GM21576 (cell line): ENCODE data around the gene SLC17A7.
"Not testable (repeated sequence)": the region's sequence is repeated elsewhere in the genome, so short reads cannot be mapped to it uniquely, and the experiment has no call there.

Source experiments
- ATAC-seq: cut with Tn5 transposase; IDR thresholded peaks from one replicate; pipeline ENCODE4 v1.9.1; 2021; ENCODE audit warnings: mild to moderate bottlenecking, moderate library complexity; ENCODE audit not compliant: unreplicated experiment

SLC17A7 gene

DNA sequence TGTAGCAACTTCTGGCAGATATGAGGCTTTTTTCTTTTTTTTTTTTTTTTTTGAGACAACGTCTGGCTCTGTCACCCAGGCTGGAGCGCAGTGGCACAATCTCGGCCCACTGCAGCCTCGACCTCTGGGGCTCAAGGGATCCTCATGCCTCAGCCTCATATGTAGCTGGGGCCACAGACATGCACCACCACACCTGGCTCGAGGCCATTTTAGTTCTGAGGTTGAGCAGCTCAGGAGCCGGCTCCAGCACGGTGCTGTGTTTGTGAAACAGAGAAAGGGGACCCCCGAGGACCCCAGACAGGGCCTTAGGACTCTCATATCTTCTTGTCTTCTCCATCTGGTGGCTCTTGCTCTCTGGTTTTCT, 29.3 kb upstream of the SLC17A7 start:
- no peak for ATAC-seq

DNA sequence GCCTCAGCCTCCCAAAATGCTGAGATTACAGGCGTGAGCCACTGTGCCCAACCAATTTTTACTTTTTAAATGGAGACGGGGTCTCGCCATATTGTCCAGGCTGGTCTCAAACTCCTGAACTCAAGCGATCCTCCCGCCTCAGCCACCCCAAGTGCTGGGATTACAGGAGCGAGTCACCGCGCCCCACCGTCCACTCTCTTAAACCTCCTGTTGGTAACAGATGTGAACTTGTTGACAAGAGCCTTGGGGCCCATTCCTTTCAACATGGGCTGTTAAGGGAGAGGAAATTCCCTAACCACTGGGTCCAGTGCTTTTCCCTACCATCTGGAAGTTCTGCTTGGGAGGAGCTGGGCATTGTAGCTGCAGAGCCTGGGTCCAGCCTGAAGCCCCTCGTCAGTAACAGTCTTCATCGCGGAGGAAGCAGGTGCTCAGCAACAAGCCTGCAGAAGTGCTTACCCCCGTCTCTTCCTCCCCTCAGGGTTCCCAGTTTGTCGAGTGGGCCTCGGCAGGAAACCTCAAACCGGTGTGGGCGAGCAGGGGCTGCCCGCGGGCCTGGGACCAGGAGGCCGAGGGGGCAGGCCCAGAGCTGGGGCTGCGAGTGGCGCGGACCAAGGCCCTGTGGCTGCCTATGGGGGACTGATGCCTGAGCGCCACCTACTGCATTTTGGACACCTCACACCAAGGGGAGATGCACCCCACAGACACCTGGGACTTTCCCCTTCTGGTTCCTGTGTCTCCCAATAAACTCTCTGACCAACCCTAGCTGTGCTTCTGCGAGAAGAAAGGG, 28.7 kb upstream of the SLC17A7 start:
- peak; percentile 35 for ATAC-seq

DNA sequence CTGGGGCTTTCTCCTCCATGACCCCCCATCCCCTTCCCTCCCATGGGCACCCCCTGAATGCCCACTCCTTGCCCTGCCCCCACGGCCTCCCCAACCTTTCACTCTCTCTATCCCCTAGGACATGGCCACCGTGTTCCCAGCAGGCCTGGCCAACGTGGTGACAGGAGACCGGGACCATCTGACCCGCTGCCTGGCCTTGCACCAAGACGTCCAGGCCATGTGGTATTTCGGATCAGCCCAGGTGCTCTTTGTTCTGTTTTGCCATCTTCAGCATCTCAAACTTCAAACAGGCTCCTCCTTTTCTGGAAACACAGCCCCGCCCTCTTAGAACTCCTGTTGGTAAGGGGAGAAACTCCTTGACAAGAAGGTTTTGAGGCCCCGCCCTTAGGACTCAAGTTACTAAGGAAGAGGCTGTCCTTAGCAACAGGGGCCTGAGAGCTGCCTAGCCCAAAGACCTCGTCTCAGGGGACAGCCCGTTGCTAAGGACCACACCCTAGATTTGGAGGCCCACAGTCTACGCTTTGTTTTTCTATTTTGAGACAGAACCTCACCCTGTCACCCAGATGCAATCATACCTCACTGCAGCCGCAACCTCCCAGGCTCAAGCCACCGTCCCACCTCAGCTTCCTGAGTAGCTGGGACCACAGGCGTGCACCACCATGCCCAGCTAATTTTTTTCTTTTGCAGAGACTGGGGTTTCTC, 27.6 kb upstream of the SLC17A7 start:
- ATAC-seq: peak; percentile 63

DNA sequence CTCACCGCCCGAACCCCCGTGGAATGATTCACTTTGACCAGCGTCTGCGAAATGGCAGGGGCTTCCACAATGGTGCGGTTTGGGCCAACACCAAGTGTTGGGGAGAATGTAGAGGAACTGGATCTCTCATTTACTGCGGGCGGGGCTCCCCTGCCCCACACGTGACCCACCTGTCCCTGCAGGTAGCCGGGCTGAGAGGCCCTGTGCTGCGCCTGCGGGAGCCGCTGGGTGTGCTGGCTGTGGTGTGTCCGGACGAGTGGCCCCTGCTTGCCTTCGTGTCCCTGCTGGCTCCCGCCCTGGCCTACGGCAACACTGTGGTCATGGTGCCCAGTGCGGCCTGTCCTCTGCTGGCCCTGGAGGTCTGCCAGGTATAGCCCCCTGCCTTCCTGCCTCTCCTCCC, 26.9 kb upstream of the SLC17A7 start:
- ATAC-seq: no peak

- ATAC-seq: no peak
Measured at GRCh38 chr19:49465371-49465770, 24.0 kb upstream of the SLC17A7 start.

- ATAC-seq: no peak
Measured at GRCh38 chr19:49463960-49464740, 22.8 kb upstream of the SLC17A7 start.

GRCh38 chr19:49462492-49462891, 21.2 kb upstream of the SLC17A7 start:
- ATAC-seq: no peak

- no peak for ATAC-seq
Measured at GRCh38 chr19:49461656-49462055, 20.3 kb upstream of the SLC17A7 start.

GRCh38 chr19:49461130-49461529, 19.8 kb upstream of the SLC17A7 start:
- not testable (repeated sequence) for ATAC-seq

DNA sequence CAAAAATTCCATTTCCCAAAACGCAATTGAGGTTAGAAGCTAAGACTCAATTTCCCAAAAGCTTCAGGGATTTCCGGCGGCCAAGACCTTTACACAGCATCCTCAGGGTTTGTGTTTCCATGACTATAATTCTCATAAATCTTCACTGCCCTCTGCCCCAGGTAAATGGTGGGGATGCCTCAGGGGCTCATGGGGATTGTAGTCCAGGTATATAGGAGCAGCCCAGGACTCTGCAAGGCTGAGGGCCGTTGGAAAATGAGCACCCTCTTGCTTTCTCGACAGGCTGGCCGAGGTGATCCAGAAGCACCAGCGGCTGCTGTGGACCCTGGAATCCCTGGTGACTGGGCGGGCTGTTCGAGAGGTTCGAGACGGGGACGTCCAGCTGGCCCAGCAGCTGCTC, 18.1 kb upstream of the SLC17A7 start:
- no peak for ATAC-seq

GRCh38 chr19:49458567-49458903, 17.2 kb upstream of the SLC17A7 start:
- ATAC-seq: no peak

DNA sequence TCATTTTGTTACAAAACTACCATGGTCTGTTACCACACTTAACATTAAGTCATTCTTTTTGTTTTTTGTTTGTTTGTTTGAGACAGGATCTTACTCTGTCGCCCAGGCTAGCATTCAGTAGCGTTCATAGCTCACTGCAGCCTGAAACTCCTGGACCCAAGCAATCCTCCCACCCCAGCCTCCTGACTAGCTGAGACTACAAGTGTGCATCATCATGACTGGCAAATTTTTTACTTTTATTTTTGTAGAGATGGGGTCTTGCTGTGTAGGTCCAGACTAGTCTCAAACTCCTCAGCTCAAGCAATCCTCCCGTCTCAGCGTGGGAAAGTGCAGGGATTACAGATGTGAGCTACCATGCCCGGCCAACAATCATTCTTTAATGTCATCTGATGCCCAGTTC, 15.0 kb upstream of the SLC17A7 start:
- no peak for ATAC-seq

DNA sequence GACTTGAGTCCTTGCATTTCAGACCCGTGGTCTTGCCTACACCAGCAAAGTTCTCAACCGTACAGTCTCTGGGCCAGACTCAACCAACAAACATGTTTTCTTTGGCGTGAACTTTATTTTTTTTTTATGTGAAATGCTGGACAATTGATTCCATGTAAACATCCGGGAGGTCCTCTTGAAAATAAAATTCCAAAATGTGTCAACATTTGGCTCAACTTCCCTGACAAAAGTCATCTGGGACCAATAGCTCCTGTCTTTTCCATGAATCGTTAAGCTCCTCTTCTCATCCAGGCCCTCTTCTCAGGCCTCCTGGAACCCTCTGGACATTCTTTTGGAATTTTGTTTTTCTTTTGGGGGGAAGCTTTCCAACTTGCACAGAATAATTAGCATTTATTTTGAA, 14.4 kb upstream of the SLC17A7 start:
- ATAC-seq: no peak

- no peak for ATAC-seq
Measured at GRCh38 chr19:49453757-49454240, 12.5 kb upstream of the SLC17A7 start.

GRCh38 chr19:49453013-49453756, 11.9 kb upstream of the SLC17A7 start, which contains the start of gene ALDH16A1:
ALDH16A1 (plus strand) TSS chr19:49453225; CDS start chr19:49453332, 107 bp downstream.
- ATAC-seq: peak; percentile 78

DNA sequence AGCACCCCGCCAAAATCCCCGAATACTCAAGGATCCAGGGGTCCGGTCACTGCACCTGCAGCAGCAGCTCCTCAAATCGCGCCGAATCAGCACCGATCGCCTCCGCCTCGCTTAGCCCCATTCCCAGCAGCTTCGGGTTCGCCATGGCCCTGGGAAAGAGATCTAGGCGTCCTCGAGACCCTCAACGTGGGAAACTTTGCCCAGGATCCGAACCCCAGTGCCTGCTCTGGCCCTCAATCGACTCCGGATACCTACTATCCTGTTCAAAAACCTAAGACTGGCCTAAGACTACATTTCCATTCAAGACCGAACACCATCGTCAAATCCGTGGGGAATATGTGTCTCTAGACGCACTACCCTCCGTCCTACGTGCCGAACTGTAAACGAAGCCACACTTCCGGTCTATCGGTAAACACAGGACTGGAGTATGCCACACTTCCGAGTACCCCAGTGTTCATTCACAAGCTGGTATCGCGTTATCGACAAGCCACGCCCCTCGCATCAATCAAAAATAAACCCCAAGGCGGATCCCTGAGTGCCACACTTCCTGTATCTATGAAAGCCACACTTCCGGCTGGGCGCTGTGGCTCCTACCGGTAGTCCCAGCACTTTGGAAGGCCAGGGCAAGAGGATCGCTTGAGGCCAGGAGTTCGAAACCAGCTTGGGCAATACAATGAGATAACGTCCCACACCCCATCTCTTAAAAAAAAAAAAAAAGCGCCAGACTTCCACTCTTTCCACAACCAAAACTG, 10.3 kb upstream of the SLC17A7 start, which contains the start of gene PIH1D1:
PIH1D1 (minus strand) TSS at position 385 of the 752 bp plus-strand sequence; CDS start at position 145, 240 bp downstream.
- ATAC-seq: peak; percentile 52

GRCh38 chr19:49450405-49450804, 9.1 kb upstream of the SLC17A7 start:
- no peak for ATAC-seq

DNA sequence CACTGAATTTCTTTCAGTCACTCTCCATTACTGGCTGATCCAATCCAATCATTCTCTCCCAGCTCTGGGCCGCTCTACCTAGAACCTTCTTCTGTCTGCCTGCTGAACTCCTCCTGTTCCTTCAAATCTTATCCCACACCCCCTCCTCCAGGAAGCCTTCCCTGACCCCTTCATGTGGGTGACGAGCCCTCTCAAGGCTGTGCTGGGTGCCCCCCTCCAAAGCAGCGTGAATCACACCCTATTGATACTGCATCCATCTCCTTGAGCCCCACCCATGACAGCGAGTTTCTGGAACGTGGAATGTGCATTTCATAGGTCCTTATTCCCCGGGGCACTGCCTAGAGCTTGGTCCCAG, 7.1 kb upstream of the SLC17A7 start:
- no peak for ATAC-seq

- ATAC-seq: no peak
Measured at GRCh38 chr19:49447485-49448431, 6.4 kb upstream of the SLC17A7 start.
